K562 (cell line): ENCODE data around the gene SUPT5H. TPM values are rescaled to one million over a fixed set of nuclear protein-coding genes. Genes with fewer than 3 reads are reported as not detected.
A peak's percentile ranks its signal among the peaks of the same experiment; 100 is the strongest.

Experiments
- DNMT1 ChIP-seq: fragments of 450-650 bp; IDR thresholded peaks from 2 replicates; pipeline ENCODE4 v1.6.1; 2016; ENCODE audit warnings: antibody characterized with exemption, mild to moderate bottlenecking
- KLF6 ChIP-seq: fragments of 250-450 bp; sonication (Bioruptor Pico); IDR thresholded peaks from 2 replicates; pipeline ENCODE4 v1.4.0; 2020; ENCODE audit warnings: mild to moderate bottlenecking, moderate library complexity, borderline replicate concordance
- RBFOX2 ChIP-seq: fragments of 200-400 bp; formaldehyde crosslinking; IDR thresholded peaks from 2 replicates; pipeline ENCODE4 v1.6.1; 2017; ENCODE audit warnings: low read depth, mild to moderate bottlenecking, low read length, moderate library complexity
- SLC30A9 ChIP-seq: fragments of 250-450 bp; sonication (Bioruptor Pico); IDR thresholded peaks from 2 replicates; pipeline ENCODE4 v1.8.0; 2022; ENCODE audit warnings: mild to moderate bottlenecking, moderate library complexity
- SMAD1 ChIP-seq: fragments of 150-350 bp; IDR thresholded peaks from 2 replicates; pipeline ENCODE4 v1.6.1; 2014; ENCODE audit warnings: low read length, low read depth; ENCODE audit not compliant: partially characterized antibody
- U2AF2 ChIP-seq: fragments of 200-400 bp; formaldehyde crosslinking; optimal IDR thresholded peaks from 2 replicates; pipeline ENCODE3; 2017; ENCODE audit warnings: low read depth, mild to moderate bottlenecking, low read length
- ZNF354B ChIP-seq: fragments of 250-450 bp; sonication (Bioruptor Pico); IDR thresholded peaks from 2 replicates; pipeline ENCODE4 v1.4.0; 2020
- ZNF609 ChIP-seq: sonication (generic); formaldehyde crosslinking; IDR thresholded peaks from 2 replicates; pipeline ENCODE4 v1.8.1; 2023; ENCODE audit warnings: missing genetic modification reagents, mild to moderate bottlenecking, borderline replicate concordance
- polyA plus RNA-seq, 8 experiments: library from polyadenylated mRNA; depleted of rRNA in 4 of 8; stranded (reverse) in 5 of 8; unstranded in 3 of 8; fragments of >200 nt; fragmentation: Nextera tagmentation in 2 of 8; fragmentation: Illumina TruSeq in 1 of 8; extraction: Ambion mirVana in 2 of 8; extraction: Trizol in 1 of 8; gene quantifications; 2 replicates each; pipeline versions ENCODE4 v1.2.1 to v1.2.3, GENCODE V29; 2011 to 2014; ENCODE audit warnings: inconsistent platforms in 1 of 8, missing spikeins in 1 of 8
- total RNA-seq, 7 experiments: library from RNA; depleted of rRNA in 6 of 7; stranded (reverse); fragments of >200 nt in 6 of 7; fragmentation: Illumina TruSeq in 2 of 7; extraction: Trizol in 2 of 7; gene quantifications; 2 replicates each; pipeline versions ENCODE4 v1.2.1 to v1.2.3, GENCODE V29; 2011 to 2021; ENCODE audit warnings: low replicate concordance in 1 of 7

SUPT5H gene
- total and polyA plus RNA-seq, 9 of the 15 experiments (the other 6 are each of a cell fraction or from before 2014, with no cell fraction given), result 13.3 to 85.9 (median 35.9) TPM

GRCh38 chr19:39410017-39410830 is 35.2 kb upstream of the SUPT5H start (continued):
- no peak for TF ChIP-seq ZNF609 (CRISPR knock-in tag)
- TF ChIP-seq SLC30A9 (CRISPR knock-in tag), result no peak
- TF ChIP-seq U2AF2, result no peak
- 0 out of 2 replicates have a peak, but pooled peaks have one; percentile 62 for TF ChIP-seq DNMT1
- no peak for TF ChIP-seq KLF6 (CRISPR knock-in tag)
- no peak for TF ChIP-seq SMAD1
- no peak for TF ChIP-seq ZNF354B
- peak; percentile 87 for TF ChIP-seq RBFOX2
